Measurements from ENCODE around the gene IGFBP7.

DNA sequence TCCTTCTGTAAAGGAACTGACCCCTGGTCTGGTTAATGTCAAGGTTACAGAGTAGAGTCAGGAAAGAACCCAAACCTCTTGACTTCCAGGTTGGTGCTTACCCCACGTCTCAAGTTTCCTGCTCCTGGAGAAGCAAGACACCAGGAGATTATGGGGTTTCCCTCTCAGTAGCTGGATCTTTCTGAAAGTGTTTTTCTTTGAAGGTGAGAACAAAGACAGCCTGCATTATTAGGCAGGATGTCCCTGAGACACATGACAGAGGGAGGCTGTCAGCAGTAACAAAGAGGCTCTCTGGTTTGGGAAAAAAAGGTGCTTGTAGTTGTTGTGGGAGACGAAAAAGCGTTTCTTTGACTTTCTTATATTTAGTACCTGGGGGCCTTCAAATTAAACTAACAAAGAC is 44.7 kb upstream of the IGFBP7 start:
- TF ChIP-seq NR2C2 (IDR thresholded peaks at IDR 0.05; ENCODE audit: borderline replicate concordance, control insufficient read depth, insufficient read length, low read depth) (no peak), CTCF (IDR thresholded peaks at IDR 0.05 in 2 of 3, conservative IDR thresholded peaks at IDR 0.05 in 1 of 3; ENCODE audit: control insufficient read depth in 2 of 3, extremely low read depth in 1 of 3, insufficient read depth in 1 of 3, low read depth in 3 of 3, low read length in 3 of 3) (no peak), FOXK2 (IDR thresholded peaks at IDR 0.05) (no peak), EP300 (IDR thresholded peaks at IDR 0.05; ENCODE audit: borderline replicate concordance in 1 of 2, control insufficient read depth in 1 of 2, low read depth in 2 of 2, low read length in 2 of 2) (no peak)

All from GM12878 (cell line).